H1 (cell line): ENCODE measurements around the gene MMP24. TPM values are rescaled to one million over a fixed set of nuclear protein-coding genes. Genes with fewer than 3 reads are reported as not detected.

Experiments
- CHD7 ChIP-seq: fragments of 300-600 bp; sonication (generic); IDR thresholded peaks from 2 replicates; pipeline ENCODE4 v1.7.1; 2012; ENCODE audit warnings: low read length, moderate library complexity, mild to moderate bottlenecking, inconsistent platforms; ENCODE audit not compliant: insufficient replicate concordance
- MAX ChIP-seq: IDR thresholded peaks from 2 replicates; pipeline ENCODE4 v1.6.1; 2012; ENCODE audit warnings: inconsistent platforms
- RFX5 ChIP-seq: IDR thresholded peaks from 2 replicates; pipeline ENCODE4 v1.6.1; 2011; ENCODE audit warnings: low read depth, low read length, improper control_type of control experiment, borderline replicate concordance
- SP2 ChIP-seq: IDR thresholded peaks from 2 replicates; pipeline ENCODE4 v1.6.1; 2012; ENCODE audit warnings: mild to moderate bottlenecking, low read length, inconsistent platforms
- SUZ12 ChIP-seq: fragments of 200-600 bp; sonication (generic); IDR thresholded peaks from 2 replicates; pipeline ENCODE4 v1.6.1; 2012; ENCODE audit warnings: mild to moderate bottlenecking, inconsistent platforms, low read length, moderate library complexity, mixed read lengths
- polyA plus RNA-seq, 7 experiments: library from polyadenylated mRNA; depleted of rRNA in 3 of 7; stranded (reverse) in 5 of 7; unstranded in 2 of 7; fragments of >200 nt in 5 of 7; fragments of 200-250 nt in 2 of 7; gene quantifications; 1 replicate in 5 of 7; 2 replicates in 1 of 7; 4 replicates in 1 of 7; pipeline versions ENCODE4 v1.2.1 to v1.2.3, GENCODE V29; 2011 to 2013; ENCODE audit warnings: missing spikeins in 2 of 7, mixed read lengths in 2 of 7
- total RNA-seq: library from RNA; stranded (reverse); fragmentation: NEBNext Ultra II Directional; extraction: Animal tissue kit (Norgen Biotek cat#: 25700); gene quantifications from 2 replicates; pipeline ENCODE4 v1.2.1, GENCODE V29; 2021

The MMP24 gene
- total and polyA plus RNA-seq, 2 of the 8 experiments (the other 6 are each of a cell fraction or from before 2014, with no cell fraction given), result 18.8 to 21.4 TPM

- TF ChIP-seq CHD7, result no peak
- TF ChIP-seq MAX, result no peak
- TF ChIP-seq SUZ12, result no peak
- no peak for TF ChIP-seq RFX5
- no peak for TF ChIP-seq SP2
Observed at GRCh38 chr20:35326021-35326739, 99.7 kb downstream of the MMP24 start (continued).
